Rectal smooth muscle tissue (tissue), 1 donor: Measurements from ENCODE around the gene INHBC.

Experiments used
- H3K27ac ChIP-seq: one replicate; pipeline ENCODE4 v1.7.0; 2013; ENCODE audit warnings: low read depth, low read length, inconsistent platforms
- H3K27me3 ChIP-seq: one replicate; pipeline ENCODE4 v1.7.0; 2013; ENCODE audit warnings: low read length; ENCODE audit not compliant: control insufficient read depth, insufficient read depth
- H3K36me3 ChIP-seq: one replicate; pipeline ENCODE4 v1.7.0; 2013; ENCODE audit warnings: low read length; ENCODE audit not compliant: control insufficient read depth, insufficient read depth
- H3K4me1 ChIP-seq: one replicate; pipeline ENCODE4 v1.7.0; 2013; ENCODE audit warnings: low read length; ENCODE audit not compliant: control insufficient read depth, insufficient read depth
- H3K4me3 ChIP-seq: one replicate; pipeline ENCODE4 v1.7.0; 2013; ENCODE audit warnings: low read length
- H3K9ac ChIP-seq: one replicate; pipeline ENCODE4 v1.7.0; 2013; ENCODE audit warnings: low read length

Gene INHBC

DNA sequence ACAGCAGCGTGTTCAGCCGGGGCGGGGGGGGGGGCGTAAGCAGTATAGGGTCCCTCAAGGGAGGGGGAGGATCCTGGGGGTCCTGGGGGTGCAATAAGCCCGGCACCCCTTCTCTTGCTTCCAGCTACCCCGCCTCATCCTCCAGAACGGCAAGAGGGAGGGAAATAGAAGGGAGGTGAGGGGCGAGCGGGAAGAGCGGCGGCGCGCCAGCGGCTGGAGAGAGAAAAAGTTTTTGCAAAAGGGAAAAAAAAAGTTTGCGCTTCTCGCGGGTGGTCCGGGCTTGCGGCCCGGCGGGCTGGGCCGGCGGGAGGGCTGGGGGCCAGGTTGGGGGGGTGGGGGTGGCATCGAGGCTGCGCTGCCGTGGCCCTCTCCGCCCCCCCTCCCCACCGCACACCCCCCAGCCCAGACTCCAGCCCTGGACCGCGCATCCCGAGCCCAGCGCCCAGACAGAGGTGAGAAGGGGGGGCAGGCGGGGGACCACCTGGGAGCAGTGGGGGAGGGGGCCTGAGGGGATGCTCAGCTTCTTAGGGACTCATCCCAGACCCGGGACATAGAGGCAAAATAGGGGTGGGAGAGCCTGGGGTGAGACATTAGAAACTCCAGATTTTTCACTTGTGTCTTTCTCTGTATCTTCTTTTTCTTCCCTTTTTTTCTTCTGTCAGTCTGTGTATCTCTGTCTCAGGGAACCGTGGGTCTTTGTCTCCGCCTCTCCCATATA is 25.3 kb downstream of the INHBC start, which contains the start of gene GLI1:
GLI1 (plus strand) TSS at position 36 of the 718 bp plus-strand sequence. CDS start 3,907 bp downstream, outside the sequence.
- peak within 1 kb of the TSS; percentile 42 for H3K9ac ChIP-seq
- peaks cover 5% of the 10 kb centered on the region for H3K27me3 ChIP-seq
- peak within 1 kb of the TSS; percentile 27 for H3K27ac ChIP-seq
- peak within 1 kb of the TSS; percentile 69 for H3K4me3 ChIP-seq
- H3K36me3 ChIP-seq = no peaks in the 10 kb centered on the region
- peaks cover 13% of the 10 kb centered on the region for H3K4me1 ChIP-seq

GRCh38 chr12:57460468-57460784 is 25.8 kb downstream of the INHBC start:
- peaks cover 5% of the 10 kb centered on the region for H3K27me3 ChIP-seq
- no peaks in the 10 kb centered on the region for H3K36me3 ChIP-seq
- no peak overlapping the region for H3K9ac ChIP-seq
- peaks cover 13% of the 10 kb centered on the region for H3K4me1 ChIP-seq
- no peak overlapping the region for H3K27ac ChIP-seq
- peak overlapping the region; percentile 55 for H3K4me3 ChIP-seq

DNA sequence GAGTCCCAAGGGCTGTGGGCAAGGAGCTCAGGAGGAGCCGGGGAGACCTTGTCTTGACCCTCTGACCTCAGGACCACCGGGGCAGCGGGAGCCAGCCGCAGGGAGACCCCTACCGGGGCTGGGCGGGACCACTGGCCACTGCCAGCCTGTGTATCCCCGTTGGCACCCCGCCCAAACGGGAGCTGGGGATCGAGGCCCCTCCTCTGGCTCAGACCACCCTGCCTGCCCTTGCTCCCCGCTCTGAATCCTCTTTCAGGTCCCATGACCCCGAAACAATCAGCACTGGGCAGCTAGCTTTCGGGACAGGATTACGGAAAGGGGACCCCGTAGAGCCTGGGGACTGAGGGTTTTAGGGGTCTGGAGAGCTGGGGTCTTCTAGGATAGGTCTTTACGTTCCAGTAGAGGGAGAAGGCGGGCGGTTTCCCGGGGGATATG is 26.3 kb downstream of the INHBC start:
- peak overlapping the region; percentile 16 for H3K9ac ChIP-seq
- no peak overlapping the region for H3K27ac ChIP-seq
- no peaks in the 10 kb centered on the region for H3K36me3 ChIP-seq
- H3K4me3 ChIP-seq = peak overlapping the region; percentile 55
- H3K27me3 ChIP-seq = peaks cover 5% of the 10 kb centered on the region
- peaks cover 13% of the 10 kb centered on the region for H3K4me1 ChIP-seq

GRCh38 chr12:57461276-57461916 is 26.8 kb downstream of the INHBC start:
- H3K27ac ChIP-seq = peak overlapping the region; percentile 55
- no peaks in the 10 kb centered on the region for H3K36me3 ChIP-seq
- H3K4me3 ChIP-seq = peak overlapping the region; percentile 85
- peaks cover 13% of the 10 kb centered on the region for H3K4me1 ChIP-seq
- H3K27me3 ChIP-seq = peaks cover 5% of the 10 kb centered on the region
- H3K9ac ChIP-seq = peak overlapping the region; percentile 30

DNA sequence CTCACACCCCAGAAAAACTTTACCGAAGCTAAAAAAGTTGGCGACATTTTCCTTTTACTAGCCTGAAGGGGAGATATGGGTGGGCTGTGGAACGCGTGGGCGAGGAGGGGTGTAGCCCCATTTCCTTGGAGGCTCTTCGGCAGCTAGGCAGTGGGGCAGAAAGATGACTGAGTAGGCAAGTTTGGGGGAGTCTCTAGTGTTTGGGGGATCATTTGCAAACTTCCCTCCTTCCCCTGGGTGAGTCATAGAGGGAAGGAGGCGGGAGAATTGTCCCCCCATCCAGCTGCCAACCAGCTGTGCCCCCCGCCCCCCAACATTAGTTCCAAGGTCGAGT is 27.3 kb downstream of the INHBC start:
- peaks cover 13% of the 10 kb centered on the region for H3K4me1 ChIP-seq
- H3K36me3 ChIP-seq = no peaks in the 10 kb centered on the region
- H3K4me3 ChIP-seq = peak overlapping the region; percentile 85
- H3K9ac ChIP-seq = peak overlapping the region; percentile 30
- peaks cover 5% of the 10 kb centered on the region for H3K27me3 ChIP-seq
- H3K27ac ChIP-seq = peak overlapping the region; percentile 55

GRCh38 chr12:57462251-57462911 is 27.8 kb downstream of the INHBC start:
- Histone ChIP-seq H3K27me3 (peaks cover 5% of the 10 kb centered on the region), H3K9ac (no peak overlapping the region), H3K36me3 (no peaks in the 10 kb centered on the region)

DNA sequence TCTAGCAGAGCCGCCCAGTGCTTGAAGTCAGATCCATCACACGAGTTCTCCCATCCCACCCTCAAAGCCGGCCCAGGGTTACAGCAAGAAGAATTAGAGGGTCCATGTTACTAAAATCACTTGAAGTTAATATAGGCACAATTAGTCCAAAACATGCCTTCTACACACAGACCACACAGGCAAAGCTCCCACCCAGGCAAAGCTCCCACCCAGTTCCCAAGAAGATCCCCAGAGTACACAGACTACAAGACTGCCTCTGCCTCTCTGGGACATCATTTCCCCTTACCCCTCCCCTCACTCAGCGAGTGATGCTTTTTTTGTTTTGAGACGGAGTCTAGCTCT is 28.3 kb downstream of the INHBC start:
- Histone ChIP-seq H3K4me3 (no peak overlapping the region), H3K9ac (no peak overlapping the region), H3K27me3 (peaks cover 5% of the 10 kb centered on the region), H3K36me3 (no peaks in the 10 kb centered on the region), H3K27ac (no peak overlapping the region), H3K4me1 (peaks cover 13% of the 10 kb centered on the region)

More at GRCh38 chr12:57462251-57462911, 27.8 kb downstream of the INHBC start:
- Histone ChIP-seq H3K4me1 (peaks cover 13% of the 10 kb centered on the region), H3K4me3 (peak overlapping the region; percentile 85), H3K27ac (peak overlapping the region; percentile 85)

DNA sequence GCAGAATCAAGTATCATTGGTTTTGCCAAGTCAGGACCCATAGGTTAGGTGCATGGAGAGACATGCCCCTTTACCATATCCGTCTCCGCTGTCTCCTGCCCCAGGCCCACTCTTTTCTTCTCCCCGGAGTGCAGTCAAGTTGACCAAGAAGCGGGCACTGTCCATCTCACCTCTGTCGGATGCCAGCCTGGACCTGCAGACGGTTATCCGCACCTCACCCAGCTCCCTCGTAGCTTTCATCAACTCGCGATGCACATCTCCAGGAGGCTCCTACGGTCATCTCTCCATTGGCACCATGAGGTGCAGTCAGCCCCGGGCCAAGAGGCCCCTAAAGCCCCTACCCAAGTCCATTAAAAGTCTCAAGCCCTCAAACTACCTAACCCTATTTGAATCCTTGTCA is 30.0 kb downstream of the INHBC start:
- H3K4me1 ChIP-seq = peaks cover 9% of the 10 kb centered on the region
- H3K9ac ChIP-seq = no peak overlapping the region
- peaks cover 5% of the 10 kb centered on the region for H3K27me3 ChIP-seq
- H3K4me3 ChIP-seq = no peak overlapping the region
- no peak overlapping the region for H3K27ac ChIP-seq
- H3K36me3 ChIP-seq = no peaks in the 10 kb centered on the region

GRCh38 chr12:57465030-57465746 is 30.6 kb downstream of the INHBC start:
- no peak overlapping the region for H3K9ac ChIP-seq
- peaks cover 5% of the 10 kb centered on the region for H3K27me3 ChIP-seq
- H3K4me3 ChIP-seq = no peak overlapping the region
- H3K36me3 ChIP-seq = no peaks in the 10 kb centered on the region
- no peak overlapping the region for H3K27ac ChIP-seq
- peaks cover 9% of the 10 kb centered on the region for H3K4me1 ChIP-seq

GRCh38 chr12:57465747-57466505 is 31.3 kb downstream of the INHBC start:
- no peak overlapping the region for H3K9ac ChIP-seq
- peaks cover 7% of the 10 kb centered on the region for H3K4me1 ChIP-seq
- H3K27ac ChIP-seq = no peak overlapping the region
- no peaks in the 10 kb centered on the region for H3K36me3 ChIP-seq
- H3K27me3 ChIP-seq = peaks cover 1% of the 10 kb centered on the region
- H3K4me3 ChIP-seq = no peak overlapping the region

DNA sequence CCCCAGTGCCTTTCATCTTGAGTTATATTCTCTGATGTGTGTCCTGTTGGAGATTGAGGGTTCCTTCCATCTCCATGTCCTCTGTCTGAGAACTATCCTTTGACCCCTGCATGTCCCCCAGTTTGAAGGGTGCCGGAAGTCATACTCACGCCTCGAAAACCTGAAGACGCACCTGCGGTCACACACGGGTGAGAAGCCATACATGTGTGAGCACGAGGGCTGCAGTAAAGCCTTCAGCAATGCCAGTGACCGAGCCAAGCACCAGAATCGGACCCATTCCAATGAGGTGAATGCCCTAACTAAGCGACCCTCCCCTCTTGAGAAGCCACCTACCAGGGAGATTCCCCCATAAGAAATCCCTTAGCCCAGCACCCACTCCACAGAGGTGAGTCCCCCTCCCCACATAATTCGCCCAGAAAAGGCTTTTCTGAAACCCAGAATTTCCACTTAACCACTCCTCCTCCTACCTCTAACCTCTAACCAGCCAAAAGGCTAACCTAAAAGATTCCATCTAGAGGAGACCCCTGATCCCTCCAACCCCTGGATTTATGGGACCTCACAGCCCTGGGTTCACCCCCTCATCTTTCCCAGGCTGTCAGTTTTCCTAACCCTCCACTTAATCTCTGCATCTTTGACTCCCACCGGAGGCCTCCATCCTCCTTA is 32.8 kb downstream of the INHBC start:
- Histone ChIP-seq H3K4me1 (peaks cover 3% of the 10 kb centered on the region), H3K27ac (no peak overlapping the region), H3K4me3 (no peak overlapping the region), H3K9ac (no peak overlapping the region), H3K36me3 (no peaks in the 10 kb centered on the region), H3K27me3 (no peaks in the 10 kb centered on the region)
